LNCaP clone FGC (cell line): ENCODE measurements around the gene PRRT4.

Experiments used
- DNase-seq: peaks from one replicate; pipeline ENCODE4 v3.0.0-alpha.2; 2011; ENCODE audit warnings: low read depth
- H3K4me3 ChIP-seq: 2 replicates; pipeline ENCODE4 v1.5.1; 2011; ENCODE audit warnings: mild to moderate bottlenecking, low read depth, low read length, control low read depth
- CTCF ChIP-seq: IDR thresholded peaks from 2 replicates; pipeline ENCODE4 v1.5.1; 2012; ENCODE audit warnings: mild to moderate bottlenecking; ENCODE audit not compliant: control insufficient read depth, insufficient read depth; ENCODE audit errors: extremely low read depth

Gene PRRT4

DNA sequence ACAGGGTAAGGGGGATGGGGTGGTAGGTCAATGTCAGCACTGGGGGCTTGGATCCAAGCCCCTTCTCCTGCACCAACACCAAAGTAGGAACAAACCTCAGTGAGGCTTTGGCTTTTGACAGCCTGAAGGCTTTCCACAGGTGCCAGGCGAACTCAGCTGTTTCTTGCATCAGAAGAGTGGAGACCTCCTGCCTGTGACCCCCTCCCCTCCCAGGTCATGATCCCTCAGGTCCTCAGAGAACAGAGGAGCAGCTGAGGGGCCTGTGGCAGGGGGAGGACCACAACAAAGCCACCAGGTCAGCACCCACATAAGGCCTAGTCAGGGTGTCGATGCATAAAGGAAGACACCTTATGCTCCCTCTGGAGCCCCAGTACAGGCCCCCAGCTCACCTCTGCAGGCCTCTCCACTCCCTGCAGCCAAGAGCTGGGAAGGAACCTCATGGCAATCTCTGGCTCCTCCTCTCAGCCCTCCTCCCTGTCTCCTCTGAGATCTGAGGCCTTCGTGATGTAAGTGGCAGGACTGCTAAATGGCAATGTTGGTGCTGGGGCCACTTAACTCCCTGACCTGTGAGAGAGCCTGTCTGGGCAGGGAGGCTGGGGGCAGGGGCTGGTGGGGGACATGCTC is 19.1 kb upstream of the PRRT4 start:
- TF ChIP-seq CTCF, result no peak
- no peak for DNase-seq
- H3K4me3 ChIP-seq, result no peak overlapping the region

DNA sequence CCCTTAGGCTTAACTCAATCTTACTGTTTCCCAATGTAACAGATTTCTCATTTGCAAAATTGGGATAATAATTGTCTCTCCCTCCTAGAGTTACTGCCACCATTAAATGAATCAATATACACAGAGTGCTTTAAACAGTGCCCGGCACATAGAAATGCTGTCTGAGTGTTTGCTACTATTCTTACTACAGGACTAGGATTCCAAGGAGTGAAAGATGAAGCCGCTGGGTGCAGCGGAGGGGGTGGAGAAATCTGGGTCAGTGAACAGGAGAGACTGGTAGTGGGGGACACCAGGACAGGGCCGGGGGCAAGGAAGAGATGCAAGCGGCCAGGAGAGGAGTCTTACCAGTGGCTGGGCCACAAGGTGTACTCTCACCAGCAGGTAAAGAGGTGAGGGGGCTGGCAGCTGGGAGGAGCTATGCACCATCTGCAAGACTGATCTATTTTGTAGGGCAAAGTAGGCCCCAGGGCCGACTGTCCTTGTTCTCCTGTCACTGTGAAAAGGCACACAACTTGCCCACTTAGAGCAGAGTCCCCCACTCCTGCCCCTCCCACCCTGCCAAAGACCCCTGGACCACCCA is 18.5 kb upstream of the PRRT4 start:
- TF ChIP-seq CTCF, result no peak
- no peak for DNase-seq
- H3K4me3 ChIP-seq, result no peak overlapping the region

- no peak overlapping the region for H3K4me3 ChIP-seq
- no peak for TF ChIP-seq CTCF
- DNase-seq, result no peak
Measured at GRCh38 chr7:128378637-128379036, 17.1 kb upstream of the PRRT4 start.

DNA sequence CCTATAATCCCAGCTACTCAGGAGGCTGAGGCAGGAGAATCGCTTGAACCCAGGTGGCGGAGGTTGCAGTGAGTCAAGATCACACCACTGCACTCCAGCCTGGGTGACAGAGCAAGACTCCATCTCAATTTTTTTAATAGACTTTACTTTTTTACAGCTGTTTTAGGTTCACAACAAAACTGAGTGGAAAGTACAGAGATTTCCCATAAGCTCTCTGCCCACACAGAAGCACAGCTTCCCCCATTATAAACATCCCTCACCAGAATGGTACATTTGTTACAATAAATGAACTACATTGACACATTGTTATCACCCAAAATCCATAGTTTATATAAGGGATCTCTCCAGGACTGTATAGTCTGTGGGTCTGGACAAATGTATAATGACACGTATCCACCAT is 14.6 kb upstream of the PRRT4 start:
- no peak for DNase-seq
- TF ChIP-seq CTCF, result no peak
- no peak overlapping the region for H3K4me3 ChIP-seq

DNA sequence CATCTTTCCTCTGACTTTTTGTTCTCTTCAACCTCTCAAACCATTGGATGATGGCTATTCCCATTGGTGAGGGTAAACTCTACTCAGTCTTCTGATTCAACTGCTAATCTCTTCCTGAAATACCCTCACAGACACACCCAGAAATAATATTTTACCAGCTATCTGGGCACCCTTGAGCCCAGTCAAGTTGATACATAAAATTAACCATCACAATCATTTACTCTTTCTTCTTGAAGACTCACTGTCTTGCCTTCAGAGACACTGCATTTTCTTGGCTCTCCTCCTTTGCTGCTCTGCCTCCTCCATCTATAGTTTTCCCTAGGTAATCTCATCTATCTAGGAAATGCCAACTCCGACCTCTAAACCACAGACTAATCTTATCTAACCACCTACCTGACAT is 12.6 kb upstream of the PRRT4 start:
- no peak for DNase-seq
- no peak overlapping the region for H3K4me3 ChIP-seq
- no peak for TF ChIP-seq CTCF

- DNase-seq, result no peak
- H3K4me3 ChIP-seq, result no peak overlapping the region
- TF ChIP-seq CTCF, result no peak
Measured at GRCh38 chr7:128373606-128374005, 12.1 kb upstream of the PRRT4 start.

DNA sequence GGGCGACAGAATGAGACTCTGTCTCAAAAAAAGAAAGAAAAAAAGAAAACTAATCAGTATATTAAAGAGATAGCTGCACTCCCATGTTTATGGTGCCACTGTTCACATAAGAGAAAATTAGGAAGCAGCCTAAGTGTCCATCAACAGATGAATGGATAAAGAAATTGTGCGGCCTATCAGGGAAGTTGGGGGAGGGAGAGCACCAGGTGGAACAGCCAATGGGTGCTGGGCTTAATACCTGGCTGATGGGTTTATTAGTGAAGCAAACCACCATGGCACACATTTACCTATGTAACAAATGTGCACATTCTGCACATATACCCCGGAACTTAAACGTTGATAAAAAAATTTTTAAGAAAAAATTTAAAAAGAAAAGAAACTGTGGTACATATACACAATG is 9.0 kb upstream of the PRRT4 start:
- no peak for TF ChIP-seq CTCF
- DNase-seq, result no peak
- H3K4me3 ChIP-seq, result no peak overlapping the region
